ENCODE results near the gene FAM180B.

FAM180B gene, protein sequence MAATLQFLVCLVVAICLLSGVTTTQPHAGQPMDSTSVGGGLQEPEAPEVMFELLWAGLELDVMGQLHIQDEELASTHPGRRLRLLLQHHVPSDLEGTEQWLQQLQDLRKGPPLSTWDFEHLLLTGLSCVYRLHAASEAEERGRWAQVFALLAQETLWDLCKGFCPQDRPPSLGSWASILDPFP

DNA sequence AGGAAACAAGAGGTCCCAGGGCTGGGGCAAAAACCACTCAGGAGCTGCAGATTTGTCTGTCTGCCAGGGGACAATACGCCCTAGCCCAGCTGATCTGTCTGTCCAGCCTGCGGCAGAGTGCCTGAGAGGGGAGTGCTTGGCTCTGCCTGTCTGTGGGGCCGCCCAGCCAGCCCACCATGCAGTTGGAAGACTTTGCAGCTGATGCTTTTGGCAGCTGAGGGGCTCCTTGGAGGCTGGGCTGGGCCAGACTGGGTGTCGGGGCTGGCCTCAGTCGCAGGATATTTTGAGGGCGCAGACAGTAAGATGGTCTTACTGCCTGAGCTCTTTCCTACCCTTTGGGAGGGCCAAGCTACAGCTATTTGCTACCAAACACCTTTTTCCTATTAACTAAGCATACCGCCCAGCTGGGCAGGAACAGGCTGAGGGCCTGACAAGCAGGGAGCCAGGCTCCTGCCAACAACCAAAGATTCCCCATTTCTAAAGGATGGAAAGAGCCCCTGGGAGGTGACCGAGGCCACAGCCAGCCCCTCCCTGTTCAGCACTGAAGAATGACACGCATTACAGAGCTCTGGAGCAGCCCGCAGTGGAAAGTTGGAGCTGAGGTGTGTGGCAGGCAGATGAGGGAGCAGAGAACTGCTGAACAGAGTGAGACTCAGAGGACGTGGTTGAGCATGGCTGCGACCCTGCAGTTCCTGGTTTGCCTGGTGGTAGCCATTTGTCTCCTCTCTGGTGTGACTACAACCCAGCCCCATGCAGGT lies at the start of gene FAM180B:
FAM180B (plus strand) TSS at position 581 of the 758 bp plus-strand sequence; CDS start at position 672, 91 bp downstream.
- Histone ChIP-seq H3K27me3 (ENCODE audit: insufficient read depth, low read depth, severe bottlenecking) (no peaks in the 10 kb centered on the region), H3K27ac (no peak within 1 kb of the TSS), H3K36me3 (peaks cover 43% of the 10 kb centered on the region), H3K4me3 (ENCODE audit: low read depth, low read length) (no peak within 1 kb of the TSS), H3K9me3 (ENCODE audit: severe bottlenecking) (no peaks in the 10 kb centered on the region)
- no peak for DNase-seq
- no peak for TF ChIP-seq CTCF (IDR thresholded peaks at IDR 0.05; ENCODE audit: low read depth, low read length)

GRCh38 chr11:47536915-47537314 lies 49.6 kb upstream of the FAM180B start:
- no peaks in the 10 kb centered on the region for H3K27me3 ChIP-seq (ENCODE audit: insufficient read depth, low read depth, severe bottlenecking)
- H3K4me3 ChIP-seq (ENCODE audit: low read depth, low read length) = no peak overlapping the region
- H3K27ac ChIP-seq = no peak overlapping the region
- DNase-seq = no peak
- no peaks in the 10 kb centered on the region for H3K9me3 ChIP-seq (ENCODE audit: severe bottlenecking)
- no peak for TF ChIP-seq CTCF (IDR thresholded peaks at IDR 0.05; ENCODE audit: low read depth, low read length)
- peaks cover 28% of the 10 kb centered on the region for H3K36me3 ChIP-seq

GRCh38 chr11:47538741-47539565 lies 47.5 kb upstream of the FAM180B start:
- DNase-seq = no peak

DNA sequence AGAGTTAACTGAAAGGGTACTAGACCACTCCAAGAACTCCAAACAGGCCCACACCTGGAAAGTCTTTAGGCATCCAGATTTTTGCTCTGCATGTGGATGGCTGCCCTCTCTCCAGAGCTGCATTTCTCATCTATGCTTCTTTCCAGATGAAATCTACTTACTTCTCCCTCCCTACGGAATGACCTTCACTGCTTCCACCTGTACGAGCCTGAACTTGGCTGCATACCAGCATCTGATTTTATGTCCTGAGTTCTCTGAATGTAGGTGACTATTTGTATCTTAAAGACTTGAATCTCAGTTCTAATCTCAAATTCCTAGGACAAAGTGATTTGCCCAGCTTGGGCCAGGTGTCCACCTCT lies 46.8 kb upstream of the FAM180B start:
- no peaks in the 10 kb centered on the region for H3K27me3 ChIP-seq (ENCODE audit: insufficient read depth, low read depth, severe bottlenecking)
- no peak for DNase-seq
- TF ChIP-seq CTCF (IDR thresholded peaks at IDR 0.05; ENCODE audit: low read depth, low read length) = no peak
- no peak overlapping the region for H3K27ac ChIP-seq
- H3K4me3 ChIP-seq (ENCODE audit: low read depth, low read length) = no peak overlapping the region
- H3K36me3 ChIP-seq = peaks cover 30% of the 10 kb centered on the region
- H3K9me3 ChIP-seq (ENCODE audit: severe bottlenecking) = no peaks in the 10 kb centered on the region

More at GRCh38 chr11:47538741-47539565, 47.5 kb upstream of the FAM180B start:
- Histone ChIP-seq H3K27me3 (ENCODE audit: insufficient read depth, low read depth, severe bottlenecking) (no peaks in the 10 kb centered on the region), H3K4me3 (ENCODE audit: low read depth, low read length) (no peak overlapping the region), H3K27ac (no peak overlapping the region), H3K36me3 (peaks cover 24% of the 10 kb centered on the region), H3K9me3 (ENCODE audit: severe bottlenecking) (no peaks in the 10 kb centered on the region)
- no peak for TF ChIP-seq CTCF (IDR thresholded peaks at IDR 0.05; ENCODE audit: low read depth, low read length)

DNA sequence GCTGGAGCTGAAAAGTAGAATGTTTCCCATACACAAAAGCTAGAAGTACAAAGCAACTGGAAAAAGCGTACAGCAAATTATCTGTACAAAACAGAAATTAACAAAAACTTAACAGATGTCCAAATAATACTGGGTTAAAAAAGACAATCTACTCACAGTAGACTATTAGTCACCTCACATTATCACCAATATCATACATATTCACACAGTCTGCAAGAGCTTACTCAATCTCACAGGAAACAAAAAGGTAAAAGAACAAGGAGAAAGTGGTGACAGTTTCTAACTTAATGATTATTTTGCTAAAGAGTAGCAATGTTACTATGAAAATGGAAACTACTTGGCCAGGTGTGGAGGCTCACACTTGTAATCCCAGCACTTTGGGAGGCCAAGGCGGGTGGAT lies 45.4 kb upstream of the FAM180B start:
- no peak for TF ChIP-seq CTCF (IDR thresholded peaks at IDR 0.05; ENCODE audit: low read depth, low read length)
- peaks cover 27% of the 10 kb centered on the region for H3K36me3 ChIP-seq
- no peaks in the 10 kb centered on the region for H3K9me3 ChIP-seq (ENCODE audit: severe bottlenecking)
- H3K4me3 ChIP-seq (ENCODE audit: low read depth, low read length) = no peak overlapping the region
- H3K27ac ChIP-seq = no peak overlapping the region
- no peak for DNase-seq
- H3K27me3 ChIP-seq (ENCODE audit: insufficient read depth, low read depth, severe bottlenecking) = no peaks in the 10 kb centered on the region

All from WERI-Rb-1 (cell line).